ENCODE results near the gene MYH16.
"Not testable (repeated sequence)": the region's sequence is repeated elsewhere in the genome, so short reads cannot be mapped to it uniquely, and the experiment has no call there.

DNA sequence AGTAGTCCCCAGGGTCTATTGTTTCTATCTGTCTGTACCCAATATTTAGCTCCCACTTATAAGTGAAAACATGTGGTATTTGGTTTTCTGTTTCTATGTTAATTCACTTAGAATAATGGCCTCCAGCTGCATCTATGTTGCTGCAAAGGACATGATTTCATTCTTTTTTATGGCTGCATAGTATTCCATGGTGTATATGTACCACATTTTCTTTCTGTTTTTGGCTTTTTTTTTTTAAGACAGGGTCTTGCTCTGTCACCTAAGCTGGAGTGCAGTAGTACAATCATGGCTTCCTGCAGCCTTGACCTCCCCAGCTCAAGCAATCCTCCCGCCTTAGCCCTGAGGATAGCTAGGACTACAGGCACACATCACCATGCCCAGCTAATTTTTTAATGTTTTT, 34.8 kb upstream of the MYH16 start:
- not testable (repeated sequence) for TF ChIP-seq NR2C2 (IDR thresholded peaks at IDR 0.05; ENCODE audit: borderline replicate concordance, control insufficient read depth, insufficient read length, low read depth); POLR2A (IDR thresholded peaks at IDR 0.05; ENCODE audit: low read depth, low read length); ZNF384 (IDR thresholded peaks at IDR 0.05; ENCODE audit: borderline replicate concordance, low read depth, low read length); PAX5 (IDR thresholded peaks at IDR 0.05; ENCODE audit: borderline replicate concordance, low read depth, low read length); WRNIP1 (IDR thresholded peaks at IDR 0.05; ENCODE audit: borderline replicate concordance, low read depth, low read length); POLR2AphosphoS5 (IDR thresholded peaks at IDR 0.05; ENCODE audit: low read length); NR2C1 (IDR thresholded peaks at IDR 0.05); EP300 (IDR thresholded peaks at IDR 0.05; ENCODE audit: borderline replicate concordance in 1 of 2, control insufficient read depth in 1 of 2, low read depth in 2 of 2, low read length in 2 of 2)
